MV-4-11 (cell line): ENCODE data around the gene RNASE7.

Experiments
- DNase-seq: peaks from one replicate; lab custom pipeline; 2025; lab: John Stamatoyannopoulos, UW

RNASE7 gene

DNA sequence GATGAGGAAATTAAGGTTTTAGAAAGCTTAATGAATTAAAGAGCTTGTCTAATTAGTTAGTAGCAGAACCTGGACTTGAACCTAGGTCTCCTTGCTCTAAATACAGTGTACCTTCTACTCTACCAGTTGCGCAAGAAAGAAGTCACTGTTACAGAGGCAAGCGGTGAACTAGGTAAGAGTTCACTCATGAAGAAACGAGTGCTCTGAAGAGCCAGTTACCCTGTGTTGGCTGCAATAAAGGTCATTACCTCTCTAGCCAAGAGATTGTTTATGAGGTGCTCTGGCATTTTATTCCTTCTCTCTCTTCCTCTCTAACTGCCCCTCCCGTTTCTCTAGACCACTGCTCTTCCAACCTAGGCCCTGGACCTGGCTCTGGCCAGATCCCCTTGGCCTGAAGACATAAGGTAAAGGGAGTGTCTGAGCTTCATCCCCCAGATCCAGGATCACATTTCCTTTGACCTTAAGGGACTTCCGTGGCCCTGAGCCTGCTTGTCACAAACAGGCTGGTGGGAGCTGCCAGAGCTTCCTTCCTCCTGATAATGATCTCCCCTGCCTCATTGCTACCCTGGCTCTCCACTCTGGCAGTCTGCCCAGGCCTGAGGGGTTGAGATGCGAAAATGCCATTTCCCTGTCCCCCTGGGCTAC, 1.9 kb downstream of the RNASE7 start:
- DNase-seq, result no peak

DNA sequence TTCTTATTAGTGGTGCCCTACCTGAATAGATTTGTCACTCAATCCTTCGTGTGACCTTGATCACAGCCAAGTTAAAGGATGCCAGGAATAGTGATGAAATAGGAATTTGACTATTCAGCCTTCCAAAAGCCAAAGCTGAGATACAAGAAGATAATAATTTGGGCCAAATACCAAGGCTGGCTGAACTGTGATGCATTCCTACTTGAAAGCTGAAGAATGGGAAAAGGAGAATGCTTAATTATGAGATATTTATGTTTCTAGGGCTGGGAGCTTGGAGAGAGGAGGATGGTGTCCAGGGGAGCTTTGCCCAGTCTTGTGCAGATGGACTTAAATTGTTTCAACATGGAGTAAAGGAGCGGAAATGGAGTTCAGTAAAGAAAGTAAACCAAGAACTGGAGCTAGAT, 5.2 kb downstream of the RNASE7 start:
- DNase-seq, result no peak

DNA sequence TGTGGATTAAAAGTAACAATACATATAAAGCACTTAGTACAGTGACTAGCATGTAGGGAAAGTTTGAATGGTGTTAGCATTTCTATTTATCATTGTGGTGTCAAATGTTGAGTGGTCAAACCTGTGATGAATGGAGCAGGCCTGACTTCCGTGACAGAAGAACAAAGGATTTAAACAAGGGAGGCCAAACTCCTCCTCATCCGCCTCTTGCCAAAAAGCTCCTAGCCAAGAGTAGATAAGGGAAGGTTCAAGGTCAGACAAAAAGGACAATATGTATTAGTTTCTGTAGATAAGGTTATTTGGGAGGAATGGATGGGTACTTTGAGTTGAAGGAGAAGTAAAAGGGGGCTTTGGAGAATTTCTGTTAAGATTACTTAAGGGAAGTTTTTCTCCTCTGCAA, 6.5 kb downstream of the RNASE7 start:
- DNase-seq, result no peak

DNA sequence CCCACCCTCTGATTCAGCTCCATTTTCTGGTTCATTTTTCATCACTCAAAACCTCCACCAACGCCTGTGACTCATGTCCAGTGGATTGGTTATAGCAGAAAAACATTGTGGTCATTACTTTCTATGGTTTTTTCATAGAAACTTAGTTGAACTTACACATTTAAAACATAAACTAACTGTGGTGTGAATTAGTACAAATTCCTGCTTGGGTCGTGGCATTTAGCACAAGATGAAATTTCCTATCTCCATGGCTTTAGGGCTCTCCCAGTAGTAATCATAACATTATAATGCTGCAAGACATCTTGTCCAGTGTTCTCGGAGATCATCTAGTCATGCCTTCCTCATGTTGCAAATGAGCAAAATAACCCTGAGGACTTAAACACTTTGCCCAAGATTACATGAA, 7.1 kb downstream of the RNASE7 start:
- no peak for DNase-seq

DNA sequence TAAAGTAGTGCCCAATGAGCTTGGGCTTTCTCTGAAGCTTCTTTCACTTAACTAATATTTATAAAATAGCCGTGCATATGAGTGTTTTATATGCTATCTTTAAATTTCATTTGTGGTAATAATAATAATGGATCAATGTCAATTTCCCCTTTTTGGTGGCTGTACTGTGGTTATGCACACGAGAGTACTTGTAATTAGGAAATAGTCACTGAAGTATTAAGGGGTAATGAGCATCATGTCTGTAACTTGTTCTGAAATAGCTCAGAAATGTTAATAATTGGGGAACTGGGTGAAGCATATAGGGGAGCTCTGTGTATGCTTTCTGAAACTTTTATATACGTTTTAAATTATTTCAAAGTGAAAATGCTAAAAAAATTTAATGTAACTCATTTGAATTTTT, 8.4 kb downstream of the RNASE7 start:
- DNase-seq, result no peak

DNA sequence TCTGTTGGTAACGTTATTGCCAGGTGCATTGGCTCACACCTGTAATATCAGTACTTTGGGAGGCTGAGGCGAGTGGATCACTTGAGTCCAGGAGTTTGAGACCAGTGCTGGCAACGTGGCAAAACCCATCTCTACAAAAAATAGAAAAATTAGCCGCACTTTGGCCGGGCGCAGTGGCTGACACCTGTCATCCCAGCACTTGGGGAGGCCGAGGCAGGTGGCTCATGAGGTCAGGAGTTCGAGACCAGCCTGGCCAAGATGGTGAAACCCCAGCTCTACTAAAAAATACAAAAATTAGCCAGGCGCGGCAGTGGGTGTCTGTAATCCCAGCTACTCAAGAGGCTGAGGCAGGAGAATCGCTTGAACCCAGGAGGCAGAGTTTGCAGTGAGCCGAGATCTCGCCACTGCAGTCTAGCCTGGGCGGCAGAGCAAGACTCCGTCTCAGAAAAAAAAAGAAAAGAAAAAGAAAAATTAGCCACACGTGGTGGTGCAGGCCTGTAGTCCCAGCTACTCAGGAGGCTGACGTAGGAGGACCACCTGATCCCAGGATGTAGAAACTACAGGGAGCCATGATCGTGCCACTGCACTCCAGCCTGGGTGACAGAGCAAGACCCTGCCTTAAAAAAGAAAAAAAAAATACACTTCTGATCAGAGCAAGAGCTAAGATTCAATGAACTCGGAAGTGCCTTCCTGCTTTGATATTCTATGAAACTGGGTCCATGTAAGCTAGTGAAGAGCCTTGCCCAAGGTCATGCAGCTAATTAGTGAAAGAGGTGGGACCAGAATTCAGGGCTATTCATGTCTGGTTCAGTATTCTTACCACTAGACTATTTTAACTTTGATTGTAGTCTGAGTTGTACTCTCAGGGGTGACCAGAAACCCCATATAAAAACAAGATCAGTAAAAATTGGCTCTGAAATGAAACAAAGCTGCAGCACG, 11.3 kb downstream of the RNASE7 start:
- DNase-seq, result no peak

DNA sequence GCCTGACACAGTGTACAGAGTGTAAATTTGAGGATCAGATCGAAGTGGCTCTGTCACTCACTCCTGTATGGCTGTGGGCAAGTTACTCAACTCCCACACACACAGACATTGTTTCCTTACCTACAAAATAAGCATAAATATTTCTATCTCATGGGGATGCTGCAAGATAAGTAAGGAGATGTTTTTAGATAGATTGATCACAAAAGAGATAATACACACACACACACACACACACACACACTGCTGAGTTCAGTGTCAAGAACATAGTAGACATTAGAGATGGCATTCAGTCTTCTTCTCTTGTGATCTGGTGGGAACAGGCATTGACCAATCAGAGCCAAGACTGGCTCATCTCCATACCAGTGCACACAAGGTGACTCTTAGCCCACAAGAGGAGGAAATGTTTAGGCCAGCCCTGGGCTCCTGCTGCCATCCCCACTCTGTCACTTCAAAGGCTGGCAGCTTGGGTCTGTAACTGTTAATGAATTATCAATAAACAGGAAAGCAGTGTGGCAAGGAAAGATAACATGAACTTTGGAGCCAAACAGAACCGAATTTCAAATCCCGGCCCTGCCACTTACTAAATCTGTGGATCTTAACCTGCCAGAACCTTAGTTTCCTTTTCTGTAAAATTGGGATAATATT, 12.1 kb downstream of the RNASE7 start:
- DNase-seq, result no peak

DNA sequence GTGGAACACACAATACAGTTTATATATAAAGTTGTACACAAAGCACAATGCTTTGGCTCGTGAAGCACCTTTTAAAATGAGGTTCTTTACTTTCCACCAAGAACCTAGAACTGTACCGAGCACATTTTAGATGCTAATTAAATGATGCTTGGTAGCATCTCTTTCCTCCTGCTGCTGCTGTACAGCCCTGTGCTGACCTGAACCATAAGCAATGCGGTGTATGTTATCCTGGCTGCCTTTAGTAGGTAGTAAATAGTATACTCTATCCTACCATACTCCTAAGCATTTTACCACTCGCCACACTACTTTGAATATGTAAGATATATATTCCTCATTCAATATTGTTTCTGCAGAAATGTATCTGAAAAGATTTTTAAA, 12.6 kb downstream of the RNASE7 start:
- no peak for DNase-seq

DNA sequence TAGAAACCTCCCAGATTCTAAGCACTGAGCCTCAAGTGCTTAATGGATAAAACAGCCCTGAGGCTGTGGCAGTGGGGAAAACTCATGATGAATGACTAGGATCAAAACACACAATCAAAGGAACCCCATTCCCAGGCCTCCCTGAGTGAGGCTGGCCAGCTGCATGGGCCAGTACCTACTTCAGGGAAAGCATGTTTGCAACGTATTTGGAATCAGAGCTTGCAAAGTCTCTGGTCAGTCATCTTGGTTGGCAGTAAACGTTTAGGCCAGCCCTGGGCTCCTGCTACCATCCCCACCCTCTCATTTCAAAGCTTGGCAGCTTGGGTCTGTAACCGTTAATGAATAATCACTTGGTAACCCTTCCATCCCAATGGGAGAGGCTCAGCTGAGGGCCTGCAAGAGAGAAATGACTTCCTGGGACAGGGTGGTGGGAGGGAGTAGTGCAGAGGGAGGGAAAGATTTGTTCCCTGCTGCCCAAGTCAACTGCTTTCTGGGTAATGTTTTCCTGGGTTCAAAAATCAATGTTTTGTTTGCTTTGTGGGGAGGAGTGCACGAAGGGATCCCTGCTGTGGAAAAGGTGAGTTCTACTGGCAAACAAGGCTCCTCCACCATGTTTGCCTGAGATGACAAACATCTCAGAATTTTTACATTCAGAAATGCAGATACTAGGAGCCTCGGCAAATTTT, 13.4 kb downstream of the RNASE7 start:
- DNase-seq, result no peak

DNA sequence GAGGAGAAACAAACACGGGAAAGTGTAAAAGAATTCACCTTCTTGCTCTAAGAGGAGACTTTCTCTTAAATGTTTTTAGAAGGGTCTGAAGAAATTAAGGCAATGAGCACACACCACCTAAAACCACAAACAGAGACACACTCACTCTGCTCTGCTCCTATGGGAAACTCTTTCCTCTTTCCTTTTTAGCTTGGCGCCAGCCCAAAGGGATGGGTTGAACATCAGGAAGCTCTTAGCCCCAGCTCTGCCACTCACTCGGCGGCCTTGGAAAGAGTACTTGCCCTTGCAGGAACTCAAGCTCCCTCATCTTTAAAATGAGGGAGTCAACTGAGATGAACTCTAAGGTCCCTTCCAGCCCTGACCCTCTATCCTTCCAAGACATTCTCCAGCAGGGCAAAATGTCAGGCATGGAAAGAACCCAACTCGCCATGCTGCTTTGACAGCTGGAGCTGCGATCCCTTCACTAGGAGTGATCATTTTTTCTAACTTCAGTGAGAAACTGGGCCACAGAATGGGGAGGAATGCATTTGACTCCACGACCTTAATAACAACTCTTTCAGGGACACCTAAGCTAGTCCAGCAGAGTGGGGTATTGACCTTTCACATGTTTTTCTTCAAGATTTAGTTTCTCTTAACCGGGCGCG, 14.5 kb downstream of the RNASE7 start:
- DNase-seq, result no peak

DNA sequence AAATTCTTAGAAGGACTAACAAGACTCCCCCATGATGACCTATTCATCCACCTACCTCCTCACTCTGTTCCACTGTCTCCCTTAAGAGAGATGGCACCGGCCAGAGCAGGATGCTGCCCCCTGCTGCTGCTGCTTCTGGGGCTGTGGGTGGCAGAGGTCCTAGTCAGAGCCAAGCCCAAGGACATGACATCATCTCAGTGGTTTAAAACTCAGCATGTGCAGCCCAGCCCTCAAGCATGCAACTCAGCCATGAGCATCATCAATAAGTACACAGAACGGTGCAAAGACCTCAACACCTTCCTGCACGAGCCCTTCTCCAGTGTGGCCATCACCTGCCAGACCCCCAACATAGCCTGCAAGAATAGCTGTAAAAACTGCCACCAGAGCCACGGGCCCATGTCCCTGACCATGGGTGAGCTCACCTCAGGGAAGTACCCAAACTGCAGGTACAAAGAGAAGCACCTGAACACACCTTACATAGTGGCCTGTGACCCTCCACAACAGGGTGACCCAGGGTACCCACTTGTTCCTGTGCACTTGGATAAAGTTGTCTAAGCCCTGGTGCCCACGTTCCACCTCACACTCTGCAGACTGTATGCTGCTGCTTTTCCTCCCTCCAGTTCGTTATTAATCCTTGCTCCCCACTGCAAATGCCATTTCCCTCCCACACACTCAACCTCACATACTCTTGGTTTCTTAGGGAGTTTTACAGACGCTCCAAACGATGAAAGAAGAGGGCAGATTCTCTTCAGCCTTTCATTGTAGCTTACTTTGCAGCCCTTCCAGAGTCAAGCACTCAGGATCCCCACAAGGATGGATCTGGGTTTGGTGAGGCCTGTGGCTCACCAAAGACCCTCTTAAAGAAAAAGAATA, 15.9 kb downstream of the RNASE7 start, which contains the start of gene RNASE8:
TSS of gene RNASE8 (plus strand) at position 20 of the 873 bp plus-strand sequence. CDS start at position 91, 71 bp downstream.
- DNase-seq, result no peak

DNA sequence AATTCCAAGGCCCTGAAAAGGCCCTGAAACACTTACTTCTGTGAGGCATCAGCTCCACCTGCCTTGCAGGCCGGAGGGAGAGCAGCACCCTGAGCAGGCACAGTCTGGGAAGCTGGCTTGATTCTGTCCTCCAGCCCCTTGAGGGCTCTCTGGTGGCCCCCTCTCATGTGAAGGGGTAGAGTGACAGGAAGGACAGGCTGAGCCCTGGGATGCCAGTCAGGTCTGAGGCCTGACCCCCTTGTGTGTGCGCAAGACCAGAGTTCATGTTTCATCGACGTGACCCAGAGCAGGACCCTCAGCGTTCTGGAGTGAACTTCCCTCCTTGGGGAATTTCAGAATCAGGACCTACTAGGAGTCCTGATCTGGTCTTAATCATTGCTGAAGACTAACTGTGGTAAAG, 16.7 kb downstream of the RNASE7 start:
- no peak for DNase-seq

DNA sequence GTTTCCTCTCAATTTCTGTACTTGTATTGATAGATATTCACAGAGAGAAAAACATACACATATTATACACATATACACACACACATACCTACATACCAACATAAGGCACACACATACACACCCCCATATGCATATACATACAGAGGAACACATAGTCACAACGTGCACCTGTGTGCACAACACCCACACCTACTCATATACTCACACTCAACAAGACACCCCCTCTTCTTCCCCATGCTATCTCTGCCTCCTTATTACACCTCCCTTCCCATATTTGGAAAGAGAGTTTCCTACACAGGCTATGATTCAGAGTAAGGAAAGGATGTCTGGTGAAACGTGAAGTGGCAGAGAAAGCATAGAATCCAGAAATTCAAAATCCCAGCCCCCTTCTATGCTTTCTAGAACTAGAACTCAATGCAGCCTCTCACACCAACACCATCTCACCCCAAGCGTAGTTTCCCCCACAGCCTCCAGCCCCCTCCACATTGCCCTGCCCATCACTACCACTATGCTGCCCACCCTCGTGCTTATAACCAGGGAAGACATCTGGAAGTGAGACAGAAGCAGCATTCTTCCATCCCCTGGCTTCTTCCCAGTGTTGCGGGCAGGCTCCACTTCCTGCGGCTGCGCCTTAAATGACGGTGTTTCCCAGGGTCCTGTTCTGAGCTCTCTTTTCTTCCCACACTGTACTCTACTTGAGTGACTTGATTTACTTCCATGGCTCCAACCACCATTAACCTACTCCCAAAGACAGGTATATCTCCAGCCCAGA, 17.9 kb downstream of the RNASE7 start:
- DNase-seq, result no peak

DNA sequence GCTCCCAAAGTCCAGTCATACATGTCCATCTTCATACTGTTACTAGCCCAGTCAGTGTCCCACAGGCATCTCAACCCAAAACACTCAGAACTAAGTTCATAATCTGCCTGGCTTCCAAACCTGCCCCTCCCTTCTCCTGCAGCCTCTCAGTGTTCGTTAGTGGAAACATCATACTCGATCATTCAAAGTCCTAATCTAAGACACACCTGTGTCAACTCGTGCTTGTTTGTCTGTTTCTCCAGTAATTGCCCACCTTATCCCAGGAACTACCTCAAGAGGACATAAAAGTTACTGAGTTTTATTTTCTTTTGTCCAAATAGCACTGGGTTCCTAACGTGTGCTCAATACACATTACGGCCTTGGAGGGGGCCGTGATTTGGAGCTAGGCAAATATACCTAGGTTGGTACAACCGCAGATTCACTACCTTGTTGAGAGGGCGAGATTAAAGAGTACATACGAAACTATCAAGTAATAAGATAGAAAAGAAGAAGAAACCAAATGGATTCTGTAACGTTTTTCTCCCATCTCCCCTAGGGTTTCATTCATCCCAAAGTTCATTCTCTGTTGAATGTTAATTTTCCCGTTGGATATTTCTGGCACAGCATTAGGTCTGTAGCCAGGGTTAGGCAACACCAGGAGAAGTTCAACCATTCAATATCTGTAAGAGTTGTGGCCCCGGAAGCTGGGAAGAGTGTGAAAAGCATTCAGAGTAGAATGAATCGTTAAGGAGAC, 18.6 kb downstream of the RNASE7 start:
- DNase-seq, result no peak

DNA sequence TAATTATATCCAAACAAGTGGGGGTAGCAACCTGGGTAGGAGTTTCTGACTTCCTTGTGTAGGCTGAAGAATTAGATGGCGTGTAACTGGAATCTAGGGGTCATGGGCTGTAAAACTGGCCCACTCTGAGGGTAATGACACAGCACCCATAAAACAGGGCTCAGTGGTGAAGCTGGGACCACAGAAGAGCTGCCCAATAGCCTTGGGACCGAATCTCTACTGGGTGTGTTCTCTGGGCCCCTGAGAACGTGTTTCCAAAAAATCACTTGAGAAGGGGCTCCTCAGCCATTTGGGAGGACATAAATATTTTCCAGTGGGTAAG, 19.1 kb downstream of the RNASE7 start:
- no peak for DNase-seq

DNA sequence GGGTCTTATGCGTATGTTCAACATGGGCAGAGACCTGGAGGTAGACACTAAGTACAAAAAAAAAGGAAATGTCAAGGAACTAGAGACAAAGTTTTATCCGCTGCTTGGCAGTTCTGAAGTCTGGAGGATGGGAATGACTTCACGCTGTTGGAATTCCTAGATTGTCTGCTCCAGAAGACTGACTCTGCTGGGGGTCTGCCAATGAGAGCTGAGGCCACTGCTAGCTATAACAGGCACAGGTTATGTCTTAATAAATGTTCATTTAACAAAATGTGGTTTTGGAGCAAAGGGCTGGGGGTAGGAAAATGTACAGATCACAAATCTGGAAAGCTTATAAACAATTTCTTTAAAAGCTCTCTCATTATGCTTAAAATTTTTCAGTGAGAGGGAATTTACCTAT, 21.3 kb downstream of the RNASE7 start:
- no peak for DNase-seq

DNA sequence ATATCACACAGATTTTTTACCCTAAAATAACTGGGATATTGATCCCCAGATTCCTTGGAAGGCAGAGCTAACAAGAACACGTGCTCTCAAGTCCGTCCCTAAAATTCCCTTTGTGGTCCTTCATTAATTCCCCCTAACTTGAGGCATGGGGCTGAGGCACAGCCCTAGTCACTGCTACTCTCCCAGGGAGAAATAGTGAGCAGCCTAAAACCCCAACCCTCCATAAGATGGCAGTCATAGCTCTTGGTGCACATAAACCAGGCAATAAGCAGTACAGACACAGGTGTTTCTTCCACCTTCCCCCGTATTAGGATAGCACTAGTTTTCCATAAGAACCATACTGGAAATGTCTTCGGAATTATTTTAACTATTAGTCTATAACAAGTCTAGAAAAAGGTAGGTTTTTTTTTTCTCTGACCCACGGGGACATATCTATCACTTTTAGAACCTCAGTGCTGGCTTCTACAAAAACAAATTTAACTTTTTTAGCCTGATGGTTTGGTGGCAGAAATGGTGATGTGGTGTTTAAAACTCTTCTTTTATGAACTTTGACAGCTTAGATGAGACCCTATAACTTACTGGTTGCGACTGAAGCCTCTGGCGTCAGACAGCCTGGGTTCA, 24.8 kb downstream of the RNASE7 start:
- DNase-seq, result no peak

DNA sequence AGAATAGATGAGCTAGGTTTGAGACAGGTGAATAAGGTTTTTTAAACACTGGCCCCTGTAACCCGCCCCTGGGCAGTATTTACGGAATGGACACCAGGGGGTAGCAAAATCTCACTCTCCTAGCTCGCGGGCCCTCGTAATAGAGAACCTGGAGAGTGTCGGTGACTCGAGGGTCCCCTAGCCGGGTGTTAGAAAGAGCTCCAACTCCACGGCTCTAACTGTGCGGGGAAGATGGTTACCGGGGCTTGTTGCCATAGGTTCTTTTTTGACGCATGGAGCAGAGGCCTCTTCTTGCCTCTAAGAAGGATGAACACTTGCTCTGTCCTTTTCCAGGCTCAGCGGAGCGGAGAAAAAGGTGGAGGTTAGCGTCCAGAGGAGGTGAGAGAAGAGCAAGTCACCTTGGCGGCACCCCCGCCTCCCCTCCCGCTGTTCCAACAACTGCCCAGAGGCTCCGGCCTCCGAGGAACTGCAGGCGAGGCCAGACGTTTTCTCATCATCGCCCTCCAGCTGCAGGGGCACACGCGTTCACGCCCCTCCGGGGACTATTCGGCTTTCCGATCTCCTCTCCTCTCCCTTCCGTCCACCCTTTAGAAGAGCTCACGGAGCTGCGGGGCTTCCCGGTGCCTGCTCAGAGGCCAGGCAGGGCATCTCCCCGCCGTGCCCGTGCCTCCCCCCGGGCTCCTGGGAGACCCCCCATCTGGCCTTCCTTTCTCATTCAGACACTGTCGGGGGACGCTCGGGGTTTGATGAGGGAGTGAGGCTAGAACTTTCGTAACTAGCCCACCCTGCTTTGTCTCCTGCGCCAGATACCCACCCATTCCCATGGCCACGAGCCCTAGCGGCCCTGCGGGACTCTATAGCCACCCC, 26.6 kb downstream of the RNASE7 start:
- peak; percentile 43 for DNase-seq
